ENCODE results near the gene CFAP43.

- no peak for TF ChIP-seq CTCF (conservative IDR thresholded peaks at IDR 0.05 in 1 of 2, IDR thresholded peaks at IDR 0.05 in 1 of 2; ENCODE audit: low read depth in 1 of 2, low read length in 2 of 2)
- TF ChIP-seq EZH2 (IDR thresholded peaks at IDR 0.05; ENCODE audit: low read length, missing control alignments): no peak
These were observed 133.7 kb downstream of the CFAP43 start for GRCh38 chr10:104098358-104098925.

Data from fibroblast of lung (primary cell).